OCI-LY1 (cell line): ENCODE measurements around the gene ROBO1.

Experiments used
- H2AFZ ChIP-seq: fragments of 200-600 bp; sonication (generic), shearing (Covaris generic); 2 replicates; pipeline ENCODE4 v1.6.0; 2014; ENCODE audit warnings: antibody characterized with exemption, mild to moderate bottlenecking, low read length
- H3F3A ChIP-seq: fragments of 200-600 bp; sonication (generic), shearing (Covaris generic); 2 replicates; pipeline ENCODE4 v1.6.0; 2014; ENCODE audit warnings: mild to moderate bottlenecking, antibody characterized with exemption, low read length, moderate library complexity; ENCODE audit not compliant: insufficient read depth
- H3K27ac ChIP-seq: fragments of 200-600 bp; sonication (generic); 2 replicates; pipeline ENCODE4 v1.5.1; 2014; ENCODE audit warnings: low read length, mixed run types, mild to moderate bottlenecking, low read depth; ENCODE audit not compliant: poor library complexity, severe bottlenecking
- H3K27me3 ChIP-seq: fragments of 200-600 bp; sonication (generic); 2 replicates; pipeline ENCODE4 v1.6.0; 2014; ENCODE audit warnings: antibody characterized with exemption, mild to moderate bottlenecking, low read length, moderate library complexity; ENCODE audit not compliant: insufficient read depth
- H3K36me3 ChIP-seq: fragments of 200-600 bp; sonication (generic); 2 replicates; pipeline ENCODE4 v1.6.1; 2014; ENCODE audit warnings: mild to moderate bottlenecking, antibody characterized with exemption, low read length, moderate library complexity, mixed read lengths; ENCODE audit not compliant: insufficient read depth
- H3K4me1 ChIP-seq: fragments of 200-600 bp; sonication (generic); 2 replicates; pipeline ENCODE4 v1.5.1; 2014; ENCODE audit warnings: mild to moderate bottlenecking, low read length, moderate library complexity; ENCODE audit not compliant: insufficient read depth, severe bottlenecking
- H3K4me2 ChIP-seq: fragments of 200-600 bp; sonication (generic), shearing (Covaris generic); 2 replicates; pipeline ENCODE4 v1.6.1; 2014; ENCODE audit warnings: low read length
- H3K4me3 ChIP-seq: fragments of 200-600 bp; sonication (generic); 2 replicates; pipeline ENCODE4 v1.5.1; 2014; ENCODE audit warnings: low read length, low read depth, mild to moderate bottlenecking, mixed read lengths; ENCODE audit not compliant: poor library complexity, severe bottlenecking
- H3K79me2 ChIP-seq: fragments of 200-600 bp; shearing (Covaris generic); 2 replicates; pipeline ENCODE4 v1.6.1; 2016; ENCODE audit warnings: mixed run types, low read length, mixed read lengths; ENCODE audit not compliant: insufficient read depth
- H3K9ac ChIP-seq: fragments of 200-600 bp; sonication (generic), shearing (Covaris generic); 2 replicates; pipeline ENCODE4 v1.6.1; 2014; ENCODE audit warnings: mild to moderate bottlenecking, low read length, mixed read lengths
- H3K9me2 ChIP-seq: fragments of 200-600 bp; sonication (generic), shearing (Covaris generic); 2 replicates; pipeline ENCODE4 v1.6.1; 2014; ENCODE audit warnings: low read depth, mild to moderate bottlenecking, low read length, mixed read lengths
- H3K9me3 ChIP-seq: fragments of 200-600 bp; shearing (Covaris generic); 2 replicates; pipeline ENCODE4 v1.6.1; 2014; ENCODE audit warnings: low read length, mixed read lengths
- H4K20me1 ChIP-seq: fragments of 200-600 bp; sonication (generic), shearing (Covaris generic); 2 replicates; pipeline ENCODE4 v1.6.0; 2016; ENCODE audit warnings: mild to moderate bottlenecking, low read length; ENCODE audit not compliant: insufficient read depth
- CTCF ChIP-seq: fragments of 200-600 bp; sonication (generic), shearing (Covaris generic); IDR thresholded peaks from 2 replicates; pipeline ENCODE4 v1.5.1; 2017; ENCODE audit warnings: mild to moderate bottlenecking, antibody characterized with exemption, low read length, moderate library complexity, mixed read lengths
- EZH2 ChIP-seq: fragments of 200-600 bp; sonication (generic), shearing (Covaris generic); IDR thresholded peaks from 2 replicates; pipeline ENCODE4 v1.8.0; 2017; ENCODE audit warnings: borderline replicate concordance, mixed run types, mild to moderate bottlenecking, antibody characterized with exemption, low read length, moderate library complexity, mixed read lengths

Gene ROBO1

GRCh38 chr3:78856164-78856563, 911.6 kb downstream of the ROBO1 start:
- no peaks in the 10 kb centered on the region for H3K9me3 ChIP-seq
- TF ChIP-seq EZH2 (no peak), CTCF (no peak)
- no peak overlapping the region for H3K9ac ChIP-seq
- no peak overlapping the region for H2AFZ ChIP-seq
- H3K79me2 ChIP-seq, result no peaks in the 10 kb centered on the region
- H3K27ac ChIP-seq, result no peak overlapping the region
- no peaks in the 10 kb centered on the region for H3K4me1 ChIP-seq
- H3K36me3 ChIP-seq, result no peaks in the 10 kb centered on the region
- H3K4me2 ChIP-seq, result no peak overlapping the region
- H3K4me3 ChIP-seq, result no peak overlapping the region
- H3K27me3 ChIP-seq, result no peaks in the 10 kb centered on the region
- no peaks in the 10 kb centered on the region for H4K20me1 ChIP-seq
- H3K9me2 ChIP-seq, result no peaks in the 10 kb centered on the region
- H3F3A ChIP-seq, result no peaks in the 10 kb centered on the region

GRCh38 chr3:78855190-78855589, 912.6 kb downstream of the ROBO1 start:
- no peaks in the 10 kb centered on the region for H3K36me3 ChIP-seq
- H3K4me2 ChIP-seq, result no peak overlapping the region
- H4K20me1 ChIP-seq, result no peaks in the 10 kb centered on the region
- H3K27me3 ChIP-seq, result no peaks in the 10 kb centered on the region
- H2AFZ ChIP-seq, result no peak overlapping the region
- no peak overlapping the region for H3K27ac ChIP-seq
- H3K9ac ChIP-seq, result no peak overlapping the region
- no peak overlapping the region for H3K4me3 ChIP-seq
- no peaks in the 10 kb centered on the region for H3K79me2 ChIP-seq
- no peaks in the 10 kb centered on the region for H3F3A ChIP-seq
- H3K4me1 ChIP-seq, result no peaks in the 10 kb centered on the region
- no peaks in the 10 kb centered on the region for H3K9me2 ChIP-seq
- H3K9me3 ChIP-seq, result no peaks in the 10 kb centered on the region
- no peak for TF ChIP-seq CTCF

GRCh38 chr3:78848392-78849288, 919.2 kb downstream of the ROBO1 start:
- no peak overlapping the region for H3K27ac ChIP-seq
- H3K9me3 ChIP-seq, result no peaks in the 10 kb centered on the region
- H3K4me1 ChIP-seq, result no peaks in the 10 kb centered on the region

More at GRCh38 chr3:78848392-78849288, 919.2 kb downstream of the ROBO1 start:
- H3K9ac ChIP-seq, result no peak overlapping the region
- H2AFZ ChIP-seq, result no peak overlapping the region
- H3K4me2 ChIP-seq, result no peak overlapping the region
- H4K20me1 ChIP-seq, result no peaks in the 10 kb centered on the region
- no peaks in the 10 kb centered on the region for H3K9me2 ChIP-seq
- no peaks in the 10 kb centered on the region for H3K27me3 ChIP-seq
- H3F3A ChIP-seq, result no peaks in the 10 kb centered on the region
- TF ChIP-seq EZH2, result no peak
- TF ChIP-seq CTCF, result no peak
- H3K79me2 ChIP-seq, result no peaks in the 10 kb centered on the region
- no peak overlapping the region for H3K4me3 ChIP-seq
- H3K36me3 ChIP-seq, result no peaks in the 10 kb centered on the region
